PFSK-1 (cell line): ENCODE measurements around the gene SLC1A7.

Experiments
- FOXP2 ChIP-seq: optimal IDR thresholded peaks from 2 replicates; pipeline ENCODE3; 2011; ENCODE audit warnings: borderline replicate concordance, control low read depth, inconsistent platforms; ENCODE audit not compliant: insufficient read depth; ENCODE audit errors: extremely low read length, extremely low read depth
- POLR2AphosphoS5 ChIP-seq: IDR thresholded peaks from 2 replicates; pipeline ENCODE4 v1.6.1; 2012; ENCODE audit warnings: low read depth, mild to moderate bottlenecking, control low read depth, low read length, moderate library complexity
- REST ChIP-seq, 2 experiments: IDR thresholded peaks; 2 replicates each; pipeline versions ENCODE4 v1.6.1 to v1.8.0; 2011 to 2012; ENCODE audit warnings: low read depth in 2 of 2, low read length in 2 of 2, control low read depth in 1 of 2, inconsistent platforms in 1 of 2, mild to moderate bottlenecking in 1 of 2, moderate library complexity in 1 of 2; ENCODE audit not compliant: insufficient read depth in 1 of 2
- SIN3A ChIP-seq: IDR thresholded peaks from 2 replicates; pipeline ENCODE4 v1.6.1; 2012; ENCODE audit warnings: mild to moderate bottlenecking, low read length, moderate library complexity, borderline replicate concordance; ENCODE audit not compliant: insufficient read depth
- TAF1 ChIP-seq: IDR thresholded peaks from 2 replicates; pipeline ENCODE4 v1.6.1; 2012; ENCODE audit warnings: low read length, control low read depth, borderline replicate concordance; ENCODE audit not compliant: insufficient read depth

The SLC1A7 gene

GRCh38 chr1:53112861-53113260 lies 29.6 kb downstream of the SLC1A7 start:
- no peak for TF ChIP-seq SIN3A
- no peak for TF ChIP-seq POLR2AphosphoS5
- TF ChIP-seq TAF1: no peak
- no peak for TF ChIP-seq REST (IDR thresholded peaks at IDR 0.05; ENCODE audit: insufficient read depth in 1 of 2, low read depth in 2 of 2, low read length in 2 of 2)
- no peak for TF ChIP-seq FOXP2

GRCh38 chr1:53112271-53112774 lies 30.1 kb downstream of the SLC1A7 start:
- no peak for TF ChIP-seq FOXP2
- TF ChIP-seq TAF1: no peak
- TF ChIP-seq POLR2AphosphoS5: no peak
- TF ChIP-seq SIN3A: no peak
- no peak for TF ChIP-seq REST (IDR thresholded peaks at IDR 0.05; ENCODE audit: insufficient read depth in 1 of 2, low read depth in 2 of 2, low read length in 2 of 2)

- TF ChIP-seq FOXP2: no peak
- TF ChIP-seq TAF1: no peak
- no peak for TF ChIP-seq SIN3A
- no peak for TF ChIP-seq POLR2AphosphoS5
- no peak for TF ChIP-seq REST (IDR thresholded peaks at IDR 0.05; ENCODE audit: insufficient read depth in 1 of 2, low read depth in 2 of 2, low read length in 2 of 2)
These were observed 30.7 kb downstream of the SLC1A7 start for GRCh38 chr1:53111693-53112092.

- peak; percentile 46; the same call in 1 of the 2 replicates for TF ChIP-seq TAF1
- peak; percentile 87 for TF ChIP-seq FOXP2
- TF ChIP-seq REST (IDR thresholded peaks at IDR 0.05; ENCODE audit: insufficient read depth in 1 of 2, low read depth in 2 of 2, low read length in 2 of 2): 0 out of 4 replicates have a peak, but pooled peaks of 1 of the 2 experiments have one; percentile 12
- TF ChIP-seq SIN3A: 0 out of 2 replicates have a peak, but pooled peaks have one; percentile 45
- no peak for TF ChIP-seq POLR2AphosphoS5
These were observed 31.3 kb downstream of the SLC1A7 start for GRCh38 chr1:53111073-53111556.
